GM12878 (cell line): ENCODE data around the gene PACS1. TPM values are rescaled to one million over a fixed set of nuclear protein-coding genes. Genes with fewer than 3 reads are reported as not detected.

Source experiments
- ATF7 ChIP-seq: fragments of 450-650 bp; IDR thresholded peaks from 2 replicates; pipeline ENCODE4 v1.6.1; 2016; ENCODE audit warnings: low read depth, mild to moderate bottlenecking
- CEBPZ ChIP-seq: fragments of 150-350 bp; IDR thresholded peaks from 2 replicates; pipeline ENCODE4 v1.6.1; 2016; ENCODE audit warnings: low read depth, low read length
- CREM ChIP-seq: IDR thresholded peaks from 2 replicates; pipeline ENCODE4 v1.6.1; 2014; ENCODE audit warnings: antibody characterized with exemption, low read depth
- CTCF ChIP-seq, 3 experiments: IDR thresholded peaks in 2 of 3; conservative IDR thresholded peaks in 1 of 3; 2 replicates each; pipeline ENCODE4 v1.5.1; 2011; ENCODE audit warnings: low read depth in 3 of 3, low read length in 3 of 3, mild to moderate bottlenecking in 3 of 3, control low read depth in 2 of 3, moderate library complexity in 2 of 3, inconsistent platforms in 1 of 3, mixed read lengths in 1 of 3; ENCODE audit not compliant: control insufficient read depth in 2 of 3, insufficient read depth in 1 of 3; ENCODE audit errors: extremely low read depth in 1 of 3
- HCFC1 ChIP-seq: fragments of 150-350 bp; IDR thresholded peaks from 2 replicates; pipeline ENCODE4 v1.6.1; 2014; ENCODE audit warnings: low read length
- JUND ChIP-seq: IDR thresholded peaks from 2 replicates; pipeline ENCODE4 v1.6.1; 2012; ENCODE audit warnings: low read depth, mild to moderate bottlenecking, low read length, improper control_type of control experiment, moderate library complexity
- NBN ChIP-seq: fragments of 450-650 bp; IDR thresholded peaks from 2 replicates; pipeline ENCODE4 v1.6.1; 2016
- NFYB ChIP-seq: IDR thresholded peaks from 2 replicates; pipeline ENCODE4 v1.6.1; 2011; ENCODE audit warnings: low read depth, mild to moderate bottlenecking, low read length, improper control_type of control experiment, moderate library complexity; ENCODE audit not compliant: insufficient read depth
- NKRF ChIP-seq: fragments of 450-650 bp; conservative IDR thresholded peaks from 2 replicates; pipeline ENCODE4 v1.6.1; 2017; ENCODE audit warnings: mild to moderate bottlenecking, moderate library complexity
- POLR2AphosphoS2 ChIP-seq: IDR thresholded peaks from 2 replicates; pipeline ENCODE4 v1.6.1; 2011; ENCODE audit warnings: low read depth, mild to moderate bottlenecking, low read length, improper control_type of control experiment, moderate library complexity
- RBBP5 ChIP-seq: fragments of 200-600 bp; sonication (generic); conservative IDR thresholded peaks from 2 replicates; pipeline ENCODE4 v1.6.1; 2016
- SUZ12 ChIP-seq: fragments of 200-600 bp; sonication (generic); IDR thresholded peaks from one replicate; pipeline ENCODE4 v1.6.1; 2018; ENCODE audit warnings: antibody characterized with exemption, mild to moderate bottlenecking; ENCODE audit not compliant: unreplicated experiment
- USF2 ChIP-seq: IDR thresholded peaks from 2 replicates; pipeline ENCODE4 v1.6.1; 2011; ENCODE audit warnings: low read depth, low read length, improper control_type of control experiment, borderline replicate concordance
- ZNF207 ChIP-seq: fragments of 450-650 bp; IDR thresholded peaks from 2 replicates; pipeline ENCODE4 v1.6.1; 2014; ENCODE audit warnings: antibody characterized with exemption, mild to moderate bottlenecking, borderline replicate concordance
- ZNF217 ChIP-seq: fragments of 450-650 bp; IDR thresholded peaks from 2 replicates; pipeline ENCODE4 v1.6.1; 2017; ENCODE audit warnings: antibody characterized with exemption, mild to moderate bottlenecking
- ZNF592 ChIP-seq: fragments of 450-650 bp; IDR thresholded peaks from 2 replicates; pipeline ENCODE4 v1.6.1; 2017; ENCODE audit warnings: mild to moderate bottlenecking, moderate library complexity
- polyA plus RNA-seq, 11 experiments: library from polyadenylated mRNA; depleted of rRNA in 4 of 11; unstranded in 6 of 11; stranded (reverse) in 5 of 11; fragments of >200 nt; fragmentation: Nextera tagmentation in 4 of 11; fragmentation: Illumina TruSeq in 1 of 11; extraction: Ambion mirVana in 4 of 11; extraction: Trizol in 1 of 11; gene quantifications; 1 replicate in 1 of 11; 2 replicates in 10 of 11; pipeline versions ENCODE4 v1.2.1 to v1.2.3, GENCODE V29; 2011 to 2016; ENCODE audit warnings: inconsistent platforms in 2 of 11, missing spikeins in 2 of 11, low read depth in 1 of 11
- total RNA-seq, 4 experiments: library from RNA; depleted of rRNA in 3 of 4; stranded (reverse); fragments of >200 nt in 3 of 4; fragmentation: Illumina TruSeq in 1 of 4; extraction: Trizol in 1 of 4; gene quantifications; 2 replicates each; pipeline versions ENCODE4 v1.2.1 to v1.2.3, GENCODE V29; 2013 to 2021

Gene PACS1
- total and polyA plus RNA-seq, 10 of the 15 experiments (the other 5 are each of a cell fraction or from before 2014, with no cell fraction given): 1.1 to 74.3 (median 17.9) TPM

- TF ChIP-seq NFYB (no peak), CTCF (IDR thresholded peaks at IDR 0.05 in 2 of 3, conservative IDR thresholded peaks at IDR 0.05 in 1 of 3; ENCODE audit: control insufficient read depth in 2 of 3, extremely low read depth in 1 of 3, insufficient read depth in 1 of 3, low read depth in 3 of 3, low read length in 3 of 3) (no peak), NBN (peak; percentile 63; the same call in 1 of the 2 replicates), ZNF592 (no peak), RBBP5 (no peak), SUZ12 (no peak), USF2 (no peak), ZNF207 (no peak), CREM (no peak), ZNF217 (no peak), CEBPZ (no peak), ATF7 (peak; percentile 93), HCFC1 (0 out of 2 replicates have a peak, but pooled peaks have one; percentile 24), JUND (peak; percentile 88; the same call in 1 of the 2 replicates), NKRF (peak; percentile 71), POLR2AphosphoS2 (no peak; the same call in none of the 2 replicates)
These were observed 197.5 kb downstream of the PACS1 start (continued) for GRCh38 chr11:66267379-66268243.
